NCI-H510A (cell line): ENCODE measurements around the gene NHEJ1.

ENCODE experiments used
- DNase-seq: peaks from one replicate; lab custom pipeline; 2025; lab: John Stamatoyannopoulos, UW

The NHEJ1 gene

DNA sequence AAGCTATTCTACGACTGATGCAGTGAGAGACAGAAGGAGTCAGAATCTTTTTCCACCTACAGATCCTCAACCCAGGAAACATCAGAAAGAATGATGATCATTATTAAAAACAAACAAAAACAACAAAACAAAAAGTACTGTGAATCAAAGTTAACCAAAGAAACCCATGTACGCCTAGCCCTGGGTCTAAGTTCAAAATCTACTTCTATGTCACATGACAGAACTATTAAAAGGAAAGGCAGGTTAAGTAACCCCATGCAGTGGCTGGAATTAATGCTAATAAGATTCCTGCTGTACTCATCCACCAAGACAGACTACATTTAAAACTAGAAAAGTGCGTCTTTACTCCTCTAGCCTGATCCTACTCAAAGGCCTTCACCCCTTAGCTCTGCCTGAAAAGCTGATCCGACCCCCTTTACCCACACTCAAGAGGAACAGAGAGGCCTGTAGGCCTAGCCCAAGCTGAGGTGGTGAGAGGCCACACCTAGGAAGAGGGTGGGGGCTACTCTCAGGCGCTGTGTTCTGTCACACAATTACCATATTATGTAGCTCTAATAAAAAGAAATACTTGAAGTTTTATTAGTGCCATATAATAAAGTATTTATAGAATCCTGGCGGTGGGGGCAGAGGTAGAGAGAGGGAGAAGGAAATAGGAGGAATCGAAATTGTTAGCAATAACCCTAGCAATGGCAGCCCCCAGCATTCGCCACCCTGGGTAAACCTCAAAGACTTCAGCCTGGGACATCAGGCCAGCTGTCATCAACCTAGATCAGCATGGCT, 37.1 kb downstream of the NHEJ1 start:
- DNase-seq = no peak

GRCh38 chr2:219122202-219122980, 38.2 kb downstream of the NHEJ1 start:
- no peak for DNase-seq

DNA sequence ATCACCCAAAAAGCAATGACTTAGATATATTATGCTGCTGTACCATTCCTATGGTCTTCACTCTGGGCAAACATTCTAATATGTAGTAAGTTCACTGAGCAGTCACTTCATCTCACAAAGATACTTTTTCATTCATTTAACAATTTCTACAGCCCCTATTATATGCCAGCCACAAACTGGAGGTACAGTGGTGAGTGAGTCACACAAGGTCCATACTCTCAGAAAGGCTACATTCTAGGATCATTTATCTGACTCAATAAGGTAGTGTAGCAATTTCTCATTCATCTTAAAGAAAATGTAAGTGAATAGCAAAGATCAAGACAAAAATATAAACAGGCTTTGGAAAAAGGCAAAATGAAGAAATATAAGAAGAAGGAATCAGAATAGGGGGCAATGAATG, 40.5 kb downstream of the NHEJ1 start:
- DNase-seq = no peak

GRCh38 chr2:219119422-219120043, 41.1 kb downstream of the NHEJ1 start:
- no peak for DNase-seq

DNA sequence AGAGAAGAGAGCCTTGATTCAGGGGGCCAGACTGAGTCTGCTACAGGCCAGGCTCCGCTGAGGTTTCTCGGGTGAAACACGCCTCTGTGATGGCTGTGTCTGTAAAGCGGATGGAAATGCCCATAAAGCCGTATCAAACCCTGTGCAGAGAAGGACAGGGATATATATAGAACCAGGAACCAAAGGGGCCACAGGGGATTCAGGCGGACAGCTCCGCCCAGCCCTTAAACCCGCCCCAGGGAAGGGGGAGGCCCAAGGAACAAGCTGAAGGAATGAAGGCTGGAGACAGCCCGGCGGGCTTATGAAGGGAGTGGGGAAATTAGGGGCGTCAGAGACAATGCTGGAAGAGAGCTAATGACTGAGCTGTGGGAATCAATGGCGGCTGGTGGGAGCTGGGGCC, 42.1 kb downstream of the NHEJ1 start:
- DNase-seq = no peak

DNA sequence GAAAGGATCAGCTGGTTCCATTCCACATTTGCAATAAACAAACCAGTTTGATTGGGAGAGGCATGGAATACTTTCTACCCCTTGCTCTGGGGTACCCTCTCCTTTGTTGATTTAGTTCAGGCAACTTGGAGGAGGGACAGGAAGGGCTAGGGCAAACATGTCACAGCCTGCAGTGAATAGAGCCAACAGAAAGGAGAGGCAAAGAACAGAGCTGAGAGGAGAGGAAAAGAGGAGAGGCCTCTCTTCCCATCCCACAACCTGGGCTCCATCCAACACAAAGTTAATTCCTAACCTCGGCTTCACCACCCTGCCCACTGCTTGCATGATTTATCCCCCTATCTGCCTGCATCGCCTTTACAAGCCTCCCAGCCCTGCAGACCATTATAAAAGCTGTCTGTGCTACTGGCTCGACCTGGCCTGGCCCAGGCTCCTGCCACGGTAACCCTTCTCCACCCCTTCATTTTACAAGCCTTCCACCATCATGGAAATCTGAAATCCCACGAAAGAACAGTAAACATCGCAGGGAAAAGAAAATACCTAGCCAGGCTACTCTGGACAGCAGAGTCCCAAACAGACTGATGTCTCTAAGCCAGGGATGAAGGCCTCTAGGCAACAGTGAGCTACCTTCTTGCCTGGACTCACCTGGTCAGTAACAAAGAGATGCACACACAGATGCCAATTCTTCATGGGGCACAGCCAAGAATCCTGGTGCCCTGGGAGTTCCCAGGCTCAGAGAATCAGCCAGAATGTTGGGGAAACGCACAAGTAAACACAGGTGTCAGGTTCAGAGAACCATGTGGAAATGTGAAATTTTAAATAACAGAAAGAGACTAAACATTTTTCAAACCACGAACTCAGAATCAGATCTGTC, 43.6 kb downstream of the NHEJ1 start:
- DNase-seq = peak; percentile 28

DNA sequence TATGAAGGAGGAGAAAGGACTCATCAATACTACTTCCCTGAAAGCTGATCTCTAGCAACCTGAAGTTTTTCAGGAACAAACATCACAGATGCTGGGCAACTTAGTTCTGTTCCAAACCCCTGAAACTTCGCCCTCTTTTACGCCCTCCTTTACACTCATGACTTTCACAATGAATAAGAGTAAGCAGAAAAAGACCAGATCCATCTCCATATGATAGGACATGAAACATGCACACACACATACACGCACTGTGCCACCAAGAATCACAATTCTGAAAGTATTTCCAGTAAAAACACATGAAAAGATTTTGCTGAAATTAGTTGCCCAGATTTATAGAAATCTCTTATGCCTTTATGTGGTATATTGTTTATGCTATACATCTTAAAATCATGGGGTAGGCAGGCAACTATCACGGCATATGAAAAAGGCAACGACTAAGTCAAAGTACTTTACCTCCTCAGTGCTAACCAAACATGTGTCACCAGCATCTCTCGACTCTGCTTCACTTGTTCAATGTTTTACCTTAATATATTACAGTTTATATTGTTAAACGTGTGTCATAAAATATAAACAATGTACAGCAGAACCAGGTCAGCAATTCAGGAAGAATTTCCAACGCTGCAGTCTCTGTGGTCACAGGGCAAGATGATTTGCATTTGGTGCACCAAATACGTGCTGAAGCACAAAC, 47.8 kb downstream of the NHEJ1 start:
- no peak for DNase-seq

GRCh38 chr2:219112062-219112406, 48.6 kb downstream of the NHEJ1 start:
- DNase-seq = no peak

DNA sequence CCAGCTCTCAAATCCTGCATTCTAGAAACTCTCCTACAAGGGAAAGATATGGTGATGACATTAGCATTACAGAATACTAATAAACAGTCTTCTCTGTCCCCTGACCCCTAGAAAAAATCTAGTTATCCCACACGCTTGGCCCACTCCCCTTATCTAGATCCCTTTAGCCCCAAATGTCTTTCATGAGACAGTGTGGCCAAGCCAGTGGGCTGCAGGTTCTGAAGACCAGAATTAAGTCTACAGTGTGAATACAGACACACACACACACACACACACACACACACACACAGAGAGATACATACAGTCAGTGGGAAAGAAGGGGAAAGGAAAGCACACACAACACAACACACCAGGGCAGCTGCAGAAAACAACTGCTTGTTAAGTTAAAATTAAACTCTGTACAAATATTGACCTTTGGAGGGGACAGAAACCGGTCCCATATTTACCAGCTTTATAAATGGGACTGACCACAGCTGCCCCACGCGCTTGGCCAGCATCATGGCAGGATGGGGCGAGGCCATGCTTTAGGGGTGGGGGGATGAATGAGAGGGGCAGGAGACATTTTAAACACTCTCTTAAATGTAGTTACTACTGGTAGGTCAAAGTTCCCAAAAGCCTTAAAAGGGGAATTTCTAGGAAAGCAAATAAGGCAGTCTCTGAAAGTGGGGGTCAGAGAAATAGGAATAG, 49.1 kb downstream of the NHEJ1 start:
- DNase-seq = no peak

DNA sequence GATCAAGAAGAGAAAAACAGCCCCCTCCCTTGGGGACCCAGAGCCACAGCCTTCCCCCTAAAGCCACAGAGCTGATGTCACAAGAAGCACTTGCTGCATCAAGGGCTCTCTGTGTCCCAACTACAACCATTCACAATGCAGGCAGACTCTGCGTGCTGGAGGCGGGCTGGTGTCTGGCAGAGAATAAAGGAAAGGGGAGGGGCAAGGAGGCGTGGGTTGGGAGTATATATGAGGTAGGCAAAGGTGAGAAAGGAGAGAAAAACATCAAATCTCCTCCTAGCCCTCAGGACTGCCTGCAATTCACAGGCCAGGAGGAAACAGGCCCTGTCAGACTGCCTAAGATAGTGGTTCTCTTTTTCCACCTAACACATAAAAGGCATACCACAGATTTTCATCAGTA, 51.1 kb downstream of the NHEJ1 start:
- DNase-seq = no peak

- DNase-seq = no peak
Observed at GRCh38 chr2:219107758-219108157, 52.9 kb downstream of the NHEJ1 start.

DNA sequence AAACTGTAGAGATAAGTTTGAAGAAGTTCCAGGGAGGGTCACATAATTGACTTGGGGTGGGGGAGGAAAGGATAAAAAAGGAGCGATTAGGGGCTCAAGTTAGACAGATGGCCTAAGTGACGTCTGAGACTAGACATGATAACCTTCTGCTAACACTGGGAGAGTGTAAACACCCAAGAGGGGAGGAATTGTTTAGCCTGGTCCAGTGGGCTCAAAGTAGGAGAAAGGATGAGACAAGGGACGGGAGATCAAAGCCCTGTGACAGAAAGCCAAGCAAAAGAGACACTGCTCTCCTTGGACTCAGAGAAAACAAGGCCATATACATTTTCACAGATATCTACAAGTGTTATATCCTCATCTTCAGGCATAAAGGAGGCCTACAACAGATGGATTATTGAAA, 54.4 kb downstream of the NHEJ1 start:
- DNase-seq = no peak

DNA sequence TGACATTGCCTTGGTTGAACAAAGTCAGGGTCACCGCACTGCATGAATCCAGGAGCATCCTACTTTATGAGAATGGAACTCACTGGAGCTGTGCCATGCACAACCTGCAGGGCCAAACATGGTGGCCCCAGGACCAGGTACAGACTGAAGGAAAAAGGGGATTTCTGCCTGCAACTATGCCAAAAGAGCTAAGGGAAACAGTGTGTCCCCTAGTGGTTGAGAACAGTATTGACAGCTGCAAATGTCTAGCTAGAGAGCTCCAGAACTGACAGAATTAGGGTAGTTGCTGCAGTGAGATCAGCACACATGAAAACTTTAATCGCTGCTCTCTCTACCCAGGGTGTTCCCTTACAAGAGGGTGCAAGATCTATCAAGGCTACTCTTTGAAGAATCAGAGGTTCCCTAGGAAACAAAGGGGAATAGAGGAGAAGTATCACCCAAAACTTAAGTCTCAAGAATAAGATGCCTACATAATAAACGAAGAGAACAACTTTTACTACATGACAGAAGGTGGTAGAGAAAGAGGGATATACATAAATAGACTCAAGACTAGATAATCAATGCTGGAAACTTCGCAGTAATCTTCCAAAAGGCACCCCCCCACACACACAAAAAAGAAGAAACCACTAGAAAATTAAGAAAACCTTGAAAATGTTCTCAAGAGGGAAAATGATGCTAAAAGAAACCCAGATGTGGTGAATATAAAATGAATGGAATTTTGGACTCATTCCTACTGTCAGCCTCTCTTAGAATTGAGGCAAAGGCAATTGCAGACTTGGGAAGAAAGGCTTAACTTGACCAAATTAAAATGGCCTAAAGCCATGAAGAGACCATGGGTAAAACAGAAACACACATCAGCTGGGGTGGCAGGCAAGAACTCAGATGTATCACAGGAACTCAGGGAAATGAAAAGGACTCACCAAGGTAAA, 56.2 kb downstream of the NHEJ1 start:
- no peak for DNase-seq

GRCh38 chr2:219099329-219099728, 61.3 kb downstream of the NHEJ1 start:
- DNase-seq = no peak

DNA sequence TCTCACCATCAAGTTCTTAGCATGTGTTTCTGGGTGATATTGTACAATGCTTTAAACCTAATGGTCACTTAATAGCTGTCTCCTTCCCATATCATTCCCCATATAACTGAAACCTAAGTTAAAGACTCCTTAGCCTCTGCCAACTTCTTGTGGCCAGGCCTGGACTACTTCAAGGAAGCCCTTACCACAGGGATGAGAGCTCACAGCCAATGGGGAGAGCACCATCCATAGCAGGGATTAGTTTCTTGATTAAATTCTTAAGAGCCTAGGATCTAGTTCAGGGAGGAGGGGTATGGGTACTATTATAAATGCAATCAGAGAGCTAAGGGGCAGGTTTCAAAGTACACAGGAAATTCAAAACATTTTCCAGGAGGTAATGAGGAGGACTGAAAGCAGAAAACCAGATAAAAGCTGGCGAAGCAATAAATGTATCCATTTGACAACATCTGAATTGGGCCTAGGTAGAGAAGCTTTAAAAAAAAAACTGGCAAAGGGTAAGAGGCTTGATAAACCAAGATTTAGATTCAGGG, 65.1 kb downstream of the NHEJ1 start:
- no peak for DNase-seq

DNA sequence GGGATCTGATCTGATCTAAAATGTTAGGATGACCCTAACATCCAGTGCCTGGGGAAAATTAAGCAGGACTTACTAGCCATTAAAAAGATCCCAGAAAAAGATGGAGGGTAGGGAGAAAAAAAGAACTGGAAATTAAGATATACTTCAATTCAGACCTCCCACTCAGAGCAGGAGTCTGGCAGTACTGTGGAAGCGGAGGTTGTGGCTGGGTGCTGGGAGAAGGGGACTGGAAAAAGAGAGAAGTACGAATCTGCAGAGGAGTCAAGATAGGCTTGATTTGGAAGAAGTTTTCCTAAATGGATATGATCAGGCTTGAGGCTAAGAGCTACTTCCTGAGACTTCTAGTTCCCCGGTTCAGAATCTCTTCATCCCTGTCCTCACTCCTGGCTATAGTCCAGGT, 66.4 kb downstream of the NHEJ1 start:
- DNase-seq = no peak

DNA sequence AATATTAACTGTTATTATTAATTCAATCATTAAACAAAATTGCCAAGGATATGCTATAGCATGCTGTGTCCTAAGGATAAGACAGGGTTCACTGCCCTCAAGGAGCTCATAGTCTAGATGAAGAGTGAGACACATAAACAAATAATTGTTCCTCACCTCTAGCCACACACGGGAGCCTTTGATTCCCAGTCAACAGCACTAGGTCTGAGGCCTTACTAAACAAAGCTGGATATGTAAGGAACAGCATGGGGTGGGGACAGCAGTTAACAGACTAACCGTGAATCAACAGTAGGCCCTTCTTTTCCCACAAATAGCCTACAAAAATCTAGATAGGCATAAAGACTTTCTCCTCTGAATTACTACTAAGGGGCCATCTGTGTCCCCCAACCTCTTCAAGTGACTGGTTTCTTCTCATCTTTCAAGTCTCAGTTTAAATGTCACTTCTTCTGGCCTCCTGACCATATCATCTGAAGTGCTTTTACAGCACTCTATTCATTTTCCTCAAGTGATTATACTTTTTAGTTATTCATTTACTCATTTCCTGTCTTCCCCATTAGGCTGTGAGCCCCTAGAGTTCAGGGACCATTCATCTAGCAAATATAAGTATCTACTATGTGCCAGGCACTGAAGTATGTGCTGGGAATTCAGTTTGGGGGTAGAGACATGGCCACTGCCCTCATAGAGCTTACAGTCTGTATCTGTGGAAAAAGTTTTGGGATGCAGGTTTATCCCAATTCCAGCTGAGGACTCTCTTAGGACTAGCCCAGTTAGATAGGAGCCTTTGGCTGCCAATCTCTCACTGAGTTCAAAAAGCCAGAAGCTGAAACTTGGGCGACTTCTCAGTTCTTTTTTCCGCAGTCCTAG, 69.9 kb downstream of the NHEJ1 start:
- no peak for DNase-seq

- DNase-seq = no peak
Observed at GRCh38 chr2:219089330-219089729, 71.3 kb downstream of the NHEJ1 start.

GRCh38 chr2:219087848-219088247, 72.8 kb downstream of the NHEJ1 start:
- DNase-seq = no peak
